Measurements from ENCODE around the gene DOK1.

- TF ChIP-seq CTCF (IDR thresholded peaks at IDR 0.05) (no peak), POLR2AphosphoS5 (IDR thresholded peaks at IDR 0.05; ENCODE audit: low read depth, low read length) (no peak), SIN3A (IDR thresholded peaks at IDR 0.05; ENCODE audit: borderline replicate concordance, insufficient read depth, low read depth, low read length) (no peak), TCF7L2 (IDR thresholded peaks at IDR 0.05; ENCODE audit: low read depth, low read length) (no peak), REST (IDR thresholded peaks at IDR 0.05; ENCODE audit: insufficient read depth in 1 of 2, low read depth in 2 of 2, low read length in 1 of 2) (no peak)
Measured at GRCh38 chr2:74566754-74567085, 12.2 kb downstream of the DOK1 start.

Measured in Panc1 (cell line).